K562 (cell line): Measurements from ENCODE around the gene SNRNP70. TPM values are rescaled to one million over a fixed set of nuclear protein-coding genes. Genes with fewer than 3 reads are reported as not detected.

Source experiments
- BHLHE40 ChIP-seq: IDR thresholded peaks from 2 replicates; pipeline ENCODE4 v1.6.1; 2011; ENCODE audit warnings: low read length, improper control_type of control experiment
- CCNT2 ChIP-seq: IDR thresholded peaks from 2 replicates; pipeline ENCODE4 v1.6.1; 2011; ENCODE audit warnings: borderline replicate concordance, low read depth, mild to moderate bottlenecking, moderate library complexity, mixed read lengths, low read length; ENCODE audit not compliant: insufficient read length; ENCODE audit errors: extremely low read depth
- COPS2 ChIP-seq: fragments of 450-650 bp; conservative IDR thresholded peaks from 2 replicates; pipeline ENCODE4 v1.6.1; 2016; ENCODE audit warnings: mild to moderate bottlenecking, moderate library complexity
- ELK1 ChIP-seq: sonication (generic); formaldehyde crosslinking; IDR thresholded peaks from 2 replicates; pipeline ENCODE4 v1.8.1; 2022; ENCODE audit warnings: missing genetic modification reagents
- HCFC1 ChIP-seq: IDR thresholded peaks from 2 replicates; pipeline ENCODE4 v1.6.1; 2012; ENCODE audit warnings: low read depth, low read length, improper control_type of control experiment
- MGA ChIP-seq: fragments of 450-650 bp; IDR thresholded peaks from 2 replicates; pipeline ENCODE4 v1.6.1; 2016; ENCODE audit warnings: mild to moderate bottlenecking, moderate library complexity
- SRSF9 ChIP-seq: fragments of 200-400 bp; formaldehyde crosslinking; IDR thresholded peaks from 2 replicates; pipeline ENCODE4 v1.6.1; 2017; ENCODE audit warnings: low read depth, low read length, borderline replicate concordance
- ZBTB12 ChIP-seq: fragments of 250-450 bp; sonication (Bioruptor Pico); IDR thresholded peaks from 2 replicates; pipeline ENCODE4 v1.4.0; 2020
- ZBTB43 ChIP-seq: sonication (generic); formaldehyde crosslinking; IDR thresholded peaks from 2 replicates; pipeline ENCODE4 v1.8.0; 2023; ENCODE audit warnings: mild to moderate bottlenecking, missing genetic modification reagents
- ZNF431 ChIP-seq: sonication (generic); formaldehyde crosslinking; IDR thresholded peaks from 2 replicates; pipeline ENCODE4 v1.8.0; 2022; ENCODE audit warnings: mild to moderate bottlenecking, missing genetic modification reagents
- ZSCAN32 ChIP-seq: fragments of 450-650 bp; formaldehyde crosslinking; IDR thresholded peaks from 2 replicates; pipeline ENCODE4 v1.4.0; 2020; ENCODE audit warnings: mild to moderate bottlenecking, moderate library complexity
- polyA plus RNA-seq, 8 experiments: library from polyadenylated mRNA; depleted of rRNA in 4 of 8; stranded (reverse) in 5 of 8; unstranded in 3 of 8; fragments of >200 nt; fragmentation: Nextera tagmentation in 2 of 8; fragmentation: Illumina TruSeq in 1 of 8; extraction: Ambion mirVana in 2 of 8; extraction: Trizol in 1 of 8; gene quantifications; 2 replicates each; pipeline versions ENCODE4 v1.2.1 to v1.2.3, GENCODE V29; 2011 to 2014; ENCODE audit warnings: inconsistent platforms in 1 of 8, missing spikeins in 1 of 8
- total RNA-seq, 7 experiments: library from RNA; depleted of rRNA in 6 of 7; stranded (reverse); fragments of >200 nt in 6 of 7; fragmentation: Illumina TruSeq in 2 of 7; extraction: Trizol in 2 of 7; gene quantifications; 2 replicates each; pipeline versions ENCODE4 v1.2.1 to v1.2.3, GENCODE V29; 2011 to 2021; ENCODE audit warnings: low replicate concordance in 1 of 7

Gene SNRNP70
- total and polyA plus RNA-seq, 9 of the 15 experiments (the other 6 are each of a cell fraction or from before 2014, with no cell fraction given) = 2.8 to 496 (median 136) TPM

GRCh38 chr19:49119411-49120324 is 34.4 kb downstream of the SNRNP70 start, which contains the start of gene PPFIA3 (continued):
- TF ChIP-seq MGA = peak; percentile 58; the same call in 1 of the 2 replicates
- no peak for TF ChIP-seq ZNF431 (CRISPR knock-in tag)
- no peak for TF ChIP-seq COPS2
- no peak for TF ChIP-seq ELK1
- TF ChIP-seq ZBTB12 (CRISPR knock-in tag) = no peak
- TF ChIP-seq ZBTB43 (CRISPR knock-in tag) = no peak
- no peak for TF ChIP-seq CCNT2
- TF ChIP-seq ZSCAN32 (CRISPR knock-in tag) = no peak
- TF ChIP-seq HCFC1 = no peak; the same call in 1 of the 2 replicates
- TF ChIP-seq BHLHE40 = no peak; the same call in 1 of the 2 replicates
- no peak for TF ChIP-seq SRSF9
